Activated effector memory CD4-positive, alpha-beta T cell treated with Interleukin-2 at 50 U/mL for 16 hours (primary cell): ENCODE measurements around the gene GCM1.

Experiments used
- DNase-seq: peaks from one replicate; pipeline ENCODE4 v3.0.0-alpha.2; 2020

GCM1 gene

GRCh38 chr6:53103993-53104675, 44.5 kb downstream of the GCM1 start:
- DNase-seq = no peak

DNA sequence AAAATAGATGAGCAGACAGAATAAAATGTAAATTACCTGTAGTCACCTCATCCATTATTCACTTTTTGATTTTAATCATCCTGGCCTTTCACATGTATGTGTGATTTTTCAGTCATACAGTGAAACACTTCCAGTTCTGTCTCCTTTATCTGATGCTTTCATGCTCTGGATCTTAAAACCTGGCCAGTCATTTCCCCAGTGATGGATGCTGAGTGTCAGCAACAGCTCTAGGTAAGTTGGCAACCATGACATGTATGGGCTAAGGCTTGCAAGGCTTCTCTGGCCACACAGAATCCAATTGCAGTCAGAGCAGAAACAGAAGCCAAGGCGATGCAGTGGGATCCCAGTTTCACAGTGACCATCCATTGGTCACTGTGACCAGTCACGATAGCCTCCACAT, 47.6 kb downstream of the GCM1 start:
- DNase-seq = no peak

GRCh38 chr6:53100561-53100960, 48.1 kb downstream of the GCM1 start:
- DNase-seq = no peak

DNA sequence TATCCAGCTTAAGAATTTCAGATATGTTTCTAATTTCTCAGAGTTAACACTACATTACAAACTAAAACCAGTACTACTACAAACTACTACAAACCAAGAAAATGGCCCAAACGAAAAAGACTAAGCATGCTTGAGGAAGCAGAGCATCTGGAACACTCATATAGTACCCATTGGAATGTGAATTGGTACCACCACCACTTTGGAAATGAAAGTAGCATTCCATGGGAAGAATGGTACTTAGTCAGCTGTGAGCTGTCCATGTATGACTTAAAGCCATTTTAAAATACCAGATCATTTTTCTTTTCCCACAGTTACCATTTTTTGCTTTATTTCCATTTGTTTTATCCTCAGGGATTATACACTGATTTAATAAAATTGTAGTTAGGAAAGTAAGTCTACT, 52.9 kb downstream of the GCM1 start:
- DNase-seq = no peak

- DNase-seq = no peak
Measured at GRCh38 chr6:53095270-53095669, 53.4 kb downstream of the GCM1 start.

GRCh38 chr6:53090576-53090975, 58.1 kb downstream of the GCM1 start:
- DNase-seq = no peak

DNA sequence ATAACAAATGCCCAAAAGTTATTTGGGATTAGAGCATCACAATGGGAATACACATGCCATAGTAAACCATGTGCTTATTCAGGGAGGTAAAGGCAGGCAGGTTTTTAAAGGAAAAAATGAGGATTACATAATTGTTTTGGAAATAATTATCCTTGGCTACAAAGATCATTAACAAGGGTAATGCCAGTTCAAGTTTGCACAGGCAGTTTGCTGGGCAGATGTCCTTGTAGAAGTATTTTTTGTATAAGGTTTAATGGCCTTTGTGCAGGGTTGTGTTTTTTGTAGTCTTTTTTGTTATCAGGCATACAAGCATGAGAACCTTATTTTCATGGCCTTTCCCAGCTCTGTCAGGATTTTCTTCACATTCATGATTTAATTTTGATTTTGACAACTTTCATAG, 58.7 kb downstream of the GCM1 start:
- no peak for DNase-seq

GRCh38 chr6:53086302-53086701, 62.3 kb downstream of the GCM1 start:
- DNase-seq = no peak

- no peak for DNase-seq
Measured at GRCh38 chr6:53080813-53081212, 67.8 kb downstream of the GCM1 start.
